ENCODE data around the gene BMERB1.
A peak's percentile ranks its signal among the peaks of the same experiment; 100 is the strongest.

The BMERB1 gene

GRCh38 chr16:15515992-15516391, 81.6 kb downstream of the BMERB1 start:
- H3K36me3 Mint-ChIP-seq, result peaks cover 6% of the 10 kb centered on the region
- ATAC-seq, result no peak
- no peaks in the 10 kb centered on the region for H3K27me3 Mint-ChIP-seq
- H3K4me1 Mint-ChIP-seq, result peaks cover 4% of the 10 kb centered on the region
- H3K9me3 Mint-ChIP-seq, result no peaks in the 10 kb centered on the region
- H3K27ac Mint-ChIP-seq, result no peak overlapping the region
- H3K4me3 Mint-ChIP-seq, result no peak overlapping the region

- Mint-ChIP-seq H3K4me3 (no peak overlapping the region), H3K27ac (no peak overlapping the region), H3K9me3 (no peaks in the 10 kb centered on the region), H3K4me1 (peaks cover 5% of the 10 kb centered on the region), H3K36me3 (peaks cover 6% of the 10 kb centered on the region), H3K27me3 (no peaks in the 10 kb centered on the region)
- no peak for ATAC-seq
These were observed 82.2 kb downstream of the BMERB1 start for GRCh38 chr16:15516609-15517008.

DNA sequence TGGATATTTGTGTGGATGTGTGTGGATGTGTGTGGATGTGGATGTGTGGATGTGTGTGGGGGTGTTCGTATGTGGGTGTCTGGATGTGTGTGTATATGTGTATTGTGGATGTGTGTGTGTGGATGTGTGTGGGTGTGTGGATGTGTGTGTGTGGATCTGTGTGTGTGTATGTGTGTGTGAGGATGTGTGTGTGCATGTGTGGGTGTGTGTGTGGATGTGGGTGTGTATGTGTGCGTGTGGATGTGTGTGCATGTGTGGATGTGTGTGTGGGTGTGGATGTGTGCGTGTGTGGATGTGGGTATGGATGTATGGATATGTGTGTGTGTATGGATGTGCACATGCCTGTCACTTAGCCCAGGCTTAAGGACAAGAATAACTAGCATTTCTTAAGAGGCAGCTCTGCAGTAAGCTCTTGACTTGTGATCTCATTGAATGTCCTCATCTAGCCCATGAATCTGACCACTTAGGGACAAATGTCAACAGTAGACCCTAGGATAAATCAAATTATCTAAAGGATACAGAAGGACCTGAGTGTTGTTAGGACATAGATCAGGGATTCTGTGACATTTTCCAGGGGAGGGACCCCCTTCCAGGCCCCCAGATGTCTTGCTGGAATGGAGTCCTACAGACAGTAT, 83.5 kb downstream of the BMERB1 start:
- no peak overlapping the region for H3K27ac Mint-ChIP-seq
- H3K36me3 Mint-ChIP-seq, result peaks cover 6% of the 10 kb centered on the region
- peaks cover 9% of the 10 kb centered on the region for H3K4me1 Mint-ChIP-seq
- no peak for ATAC-seq
- no peak overlapping the region for H3K4me3 Mint-ChIP-seq
- no peaks in the 10 kb centered on the region for H3K27me3 Mint-ChIP-seq
- no peaks in the 10 kb centered on the region for H3K9me3 Mint-ChIP-seq

DNA sequence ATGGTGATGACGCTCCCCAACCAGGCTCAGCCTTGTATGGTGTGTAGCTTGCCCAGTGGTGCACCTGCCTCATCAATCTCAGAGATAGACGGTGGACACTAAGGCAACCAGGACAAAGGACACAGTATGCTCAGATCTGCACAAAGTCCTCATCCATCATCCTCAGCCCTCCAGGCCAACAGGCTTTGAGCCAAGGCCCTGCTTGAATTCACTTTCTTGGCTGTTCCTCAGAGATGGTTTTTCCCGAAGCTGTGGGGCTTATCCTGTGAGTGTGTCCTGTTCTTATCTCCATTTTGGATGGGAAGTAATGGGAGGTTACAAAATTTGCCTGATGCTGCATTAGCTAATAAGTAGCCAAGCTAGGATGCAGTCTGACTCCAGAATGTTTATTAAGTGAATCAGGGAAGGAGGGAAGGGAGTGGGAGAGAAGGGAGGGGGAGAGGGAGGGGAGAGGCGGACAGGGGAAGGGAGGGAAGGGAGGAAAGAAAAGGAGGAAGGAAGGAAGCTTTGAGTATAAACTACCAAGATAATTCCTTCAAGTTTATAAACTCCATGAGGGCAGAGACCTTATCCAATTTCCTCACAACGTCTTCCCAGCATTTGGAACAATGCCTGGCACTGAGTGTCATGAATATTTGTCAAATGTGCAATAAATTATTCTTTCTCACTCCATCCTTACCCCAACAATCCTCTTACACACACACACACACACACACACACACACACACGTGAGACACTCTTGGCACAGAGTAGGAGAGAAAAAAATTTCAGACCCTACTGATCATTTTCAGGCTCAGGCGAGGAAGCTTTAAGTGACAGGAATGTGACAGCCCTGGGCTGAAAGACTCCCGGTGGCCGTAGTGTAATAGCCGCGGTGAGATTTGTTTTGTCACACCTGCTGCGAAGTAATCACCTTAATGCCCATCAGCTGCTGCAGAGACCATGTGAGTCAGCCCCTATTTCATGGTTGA, 84.3 kb downstream of the BMERB1 start:
- no peak for ATAC-seq
- H3K27me3 Mint-ChIP-seq, result no peaks in the 10 kb centered on the region
- H3K4me1 Mint-ChIP-seq, result peaks cover 17% of the 10 kb centered on the region
- H3K36me3 Mint-ChIP-seq, result peaks cover 6% of the 10 kb centered on the region
- no peak overlapping the region for H3K27ac Mint-ChIP-seq
- no peak overlapping the region for H3K4me3 Mint-ChIP-seq
- no peaks in the 10 kb centered on the region for H3K9me3 Mint-ChIP-seq

GRCh38 chr16:15519790-15520189, 85.4 kb downstream of the BMERB1 start:
- Mint-ChIP-seq H3K9me3 (no peaks in the 10 kb centered on the region), H3K27ac (no peak overlapping the region), H3K4me3 (no peak overlapping the region), H3K27me3 (no peaks in the 10 kb centered on the region), H3K4me1 (peaks cover 18% of the 10 kb centered on the region), H3K36me3 (peaks cover 6% of the 10 kb centered on the region)
- no peak for ATAC-seq

DNA sequence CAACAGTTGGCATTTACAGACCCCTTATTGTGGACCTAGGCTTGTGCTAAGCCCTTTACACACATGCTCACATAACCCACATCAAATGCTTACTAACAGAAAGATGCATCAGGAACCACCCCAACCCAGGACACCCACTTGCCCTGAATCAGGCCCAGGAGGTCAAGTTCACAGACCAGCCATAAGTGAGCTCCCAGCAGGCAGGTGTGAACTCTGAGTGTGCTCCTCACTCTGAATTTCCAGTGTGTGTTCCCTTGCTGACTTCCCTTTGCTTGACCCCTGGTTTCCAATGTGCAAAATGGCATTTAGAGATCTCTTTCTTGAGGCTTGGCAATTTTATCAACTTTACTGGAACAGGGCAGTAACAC, 87.0 kb downstream of the BMERB1 start:
- no peak overlapping the region for H3K27ac Mint-ChIP-seq
- no peaks in the 10 kb centered on the region for H3K27me3 Mint-ChIP-seq
- H3K4me3 Mint-ChIP-seq, result no peak overlapping the region
- peaks cover 18% of the 10 kb centered on the region for H3K4me1 Mint-ChIP-seq
- no peak for ATAC-seq
- H3K9me3 Mint-ChIP-seq, result no peaks in the 10 kb centered on the region
- peaks cover 6% of the 10 kb centered on the region for H3K36me3 Mint-ChIP-seq

DNA sequence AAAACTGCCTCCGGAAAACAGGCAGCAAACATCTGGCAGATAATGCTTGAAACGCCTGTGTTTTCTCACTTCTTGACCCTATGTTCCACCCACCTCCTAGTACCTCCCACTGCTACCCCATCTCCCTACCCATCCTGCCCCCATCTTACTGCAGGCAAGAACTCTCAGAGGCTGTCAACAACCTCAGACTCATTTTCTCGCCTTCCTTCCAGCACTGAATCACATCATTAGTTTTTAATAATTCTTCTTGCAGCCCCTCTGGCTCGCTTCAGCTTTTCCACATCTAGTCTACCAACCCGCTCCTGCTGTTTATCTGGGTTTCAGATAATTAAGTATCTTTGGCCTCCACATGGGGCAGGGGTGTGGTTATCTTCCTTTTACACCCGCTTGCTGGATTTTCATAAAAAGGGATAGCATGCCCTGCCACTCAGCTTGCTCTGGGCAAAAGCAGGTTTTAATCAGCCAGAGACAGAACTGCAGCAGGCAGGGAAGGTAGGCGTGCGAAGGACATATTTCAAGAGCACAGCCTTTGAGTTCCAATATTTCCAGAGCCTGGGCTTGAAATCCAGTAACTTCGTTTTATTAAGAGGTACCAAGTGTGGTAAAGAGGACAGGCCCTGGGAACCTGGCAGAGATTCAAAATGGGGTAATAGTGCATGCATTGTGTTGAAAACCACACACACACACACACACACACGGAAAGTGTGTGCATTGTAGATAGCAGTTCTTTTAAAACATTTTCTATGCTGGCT, 87.5 kb downstream of the BMERB1 start:
- ATAC-seq, result no peak
- H3K4me1 Mint-ChIP-seq, result peaks cover 18% of the 10 kb centered on the region
- peaks cover 6% of the 10 kb centered on the region for H3K36me3 Mint-ChIP-seq
- no peak overlapping the region for H3K4me3 Mint-ChIP-seq
- no peaks in the 10 kb centered on the region for H3K9me3 Mint-ChIP-seq
- H3K27me3 Mint-ChIP-seq, result no peaks in the 10 kb centered on the region
- no peak overlapping the region for H3K27ac Mint-ChIP-seq

GRCh38 chr16:15523092-15523541, 88.7 kb downstream of the BMERB1 start:
- no peak for ATAC-seq
- no peaks in the 10 kb centered on the region for H3K27me3 Mint-ChIP-seq
- H3K36me3 Mint-ChIP-seq, result no peaks in the 10 kb centered on the region
- H3K27ac Mint-ChIP-seq, result peak overlapping the region; percentile 30
- peaks cover 18% of the 10 kb centered on the region for H3K4me1 Mint-ChIP-seq
- H3K4me3 Mint-ChIP-seq, result peak overlapping the region; percentile 53
- H3K9me3 Mint-ChIP-seq, result no peaks in the 10 kb centered on the region

DNA sequence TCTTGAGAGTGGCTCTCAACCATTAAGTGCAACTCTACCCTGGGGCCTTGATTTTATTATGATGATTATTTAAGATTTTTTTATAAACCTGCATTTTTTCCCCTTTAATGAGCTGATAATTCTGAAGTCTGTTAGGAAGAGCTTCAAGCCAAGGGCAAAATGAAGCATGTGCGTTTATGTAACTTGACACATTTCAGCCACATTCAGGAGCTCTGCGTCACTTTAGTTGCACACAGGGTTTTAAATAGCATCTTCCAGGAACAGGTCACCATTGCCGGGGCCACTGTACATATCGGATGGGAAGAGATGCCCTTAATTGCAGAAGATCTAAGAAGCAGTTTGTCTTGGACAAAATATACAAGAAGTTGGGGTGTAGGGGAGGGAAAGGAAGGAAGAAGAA, 89.6 kb downstream of the BMERB1 start:
- no peaks in the 10 kb centered on the region for H3K27me3 Mint-ChIP-seq
- ATAC-seq, result no peak
- H3K36me3 Mint-ChIP-seq, result no peaks in the 10 kb centered on the region
- H3K4me3 Mint-ChIP-seq, result no peak overlapping the region
- peaks cover 18% of the 10 kb centered on the region for H3K4me1 Mint-ChIP-seq
- peak overlapping the region; percentile 30 for H3K27ac Mint-ChIP-seq
- no peaks in the 10 kb centered on the region for H3K9me3 Mint-ChIP-seq

DNA sequence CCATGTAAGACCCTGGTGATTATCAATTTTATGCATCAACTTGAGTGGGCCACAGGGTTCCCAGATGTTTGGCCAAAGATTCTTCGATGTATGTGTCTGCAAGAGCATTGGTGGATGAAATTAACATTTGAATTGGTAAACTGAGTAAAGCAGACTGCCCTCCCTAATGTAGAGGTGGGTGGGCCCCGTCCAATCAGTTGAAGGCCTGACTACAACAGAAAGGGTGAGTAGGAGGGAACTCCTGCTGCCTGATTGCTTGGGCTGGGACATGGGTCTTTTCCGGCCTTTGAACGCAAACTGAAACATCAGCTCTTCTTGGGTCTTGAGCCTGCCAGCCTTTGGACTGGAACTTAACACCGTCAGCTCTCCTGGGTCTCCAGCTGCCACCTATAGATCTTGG, 90.6 kb downstream of the BMERB1 start:
- H3K27ac Mint-ChIP-seq, result no peak overlapping the region

DNA sequence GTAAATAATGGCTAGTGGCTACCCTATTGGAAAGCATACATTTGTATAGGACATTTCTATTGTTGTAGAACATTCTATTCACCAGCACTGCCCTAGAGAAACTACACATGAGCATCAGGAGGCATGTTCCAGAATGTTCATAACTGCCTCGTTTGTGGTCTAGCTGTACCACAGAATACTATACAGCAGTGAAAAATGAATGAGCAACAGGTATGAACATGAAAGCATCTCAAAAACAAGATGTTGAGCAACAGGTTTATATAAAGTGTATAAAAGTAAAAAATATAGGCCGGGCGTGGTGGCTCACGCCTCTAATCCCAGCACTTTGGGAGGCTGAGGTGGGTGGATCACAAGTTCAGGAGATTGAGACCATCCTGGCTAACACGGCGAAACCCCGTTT, 91.7 kb downstream of the BMERB1 start:
- H3K4me3 Mint-ChIP-seq, result no peak overlapping the region
- H3K27me3 Mint-ChIP-seq, result no peaks in the 10 kb centered on the region
- no peak for ATAC-seq
- no peaks in the 10 kb centered on the region for H3K9me3 Mint-ChIP-seq
- H3K36me3 Mint-ChIP-seq, result peaks cover 7% of the 10 kb centered on the region
- peaks cover 13% of the 10 kb centered on the region for H3K4me1 Mint-ChIP-seq
- no peak overlapping the region for H3K27ac Mint-ChIP-seq

More for the DNA sequence above, 90.6 kb downstream of the BMERB1 start:
- peaks cover 2% of the 10 kb centered on the region for H3K36me3 Mint-ChIP-seq
- H3K9me3 Mint-ChIP-seq, result no peaks in the 10 kb centered on the region
- H3K27me3 Mint-ChIP-seq, result no peaks in the 10 kb centered on the region
- peaks cover 18% of the 10 kb centered on the region for H3K4me1 Mint-ChIP-seq
- ATAC-seq, result no peak
- no peak overlapping the region for H3K4me3 Mint-ChIP-seq

DNA sequence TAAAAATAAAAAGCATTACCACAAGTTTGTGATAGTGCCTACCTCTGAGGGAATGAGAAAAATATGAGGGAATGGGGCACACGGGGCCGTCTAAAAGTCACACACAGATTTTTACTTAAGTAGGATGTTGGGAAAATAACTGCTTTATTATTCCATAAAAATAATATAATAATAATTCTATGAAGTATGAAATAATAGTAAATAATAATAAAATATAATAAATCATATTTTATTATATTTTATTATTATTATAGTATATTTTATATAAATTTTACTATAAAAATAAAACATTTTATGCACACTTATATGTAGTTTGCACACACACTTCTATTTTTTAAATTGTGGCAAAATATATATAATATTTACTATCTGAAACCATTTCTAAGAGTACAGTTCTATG, 92.3 kb downstream of the BMERB1 start:
- peaks cover 7% of the 10 kb centered on the region for H3K36me3 Mint-ChIP-seq
- H3K4me1 Mint-ChIP-seq, result peaks cover 12% of the 10 kb centered on the region
- no peak for ATAC-seq
- H3K9me3 Mint-ChIP-seq, result no peaks in the 10 kb centered on the region
- no peak overlapping the region for H3K27ac Mint-ChIP-seq
- no peaks in the 10 kb centered on the region for H3K27me3 Mint-ChIP-seq
- no peak overlapping the region for H3K4me3 Mint-ChIP-seq

DNA sequence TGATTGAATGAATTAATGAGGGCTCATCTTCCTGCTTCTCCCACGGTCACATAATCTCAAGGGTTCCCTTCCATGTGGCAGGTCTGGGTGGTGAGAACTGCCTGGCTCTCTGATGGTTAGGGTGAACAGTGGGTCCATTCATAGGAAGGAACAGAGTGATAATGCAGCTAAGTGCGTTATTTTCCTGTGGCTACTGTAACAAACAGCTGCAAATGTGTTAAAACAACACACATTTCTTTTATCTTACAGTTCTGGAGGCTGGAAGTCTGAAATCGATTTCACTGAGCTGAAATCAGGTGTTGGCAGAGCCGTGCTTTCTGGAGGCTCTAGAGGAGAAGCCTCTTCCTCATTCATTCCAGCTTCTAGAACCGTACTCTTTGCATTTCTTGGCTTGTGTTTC, 95.3 kb downstream of the BMERB1 start:
- Mint-ChIP-seq H3K36me3 (peaks cover 7% of the 10 kb centered on the region), H3K4me3 (no peak overlapping the region), H3K27me3 (no peaks in the 10 kb centered on the region), H3K27ac (no peak overlapping the region), H3K4me1 (peaks cover 8% of the 10 kb centered on the region), H3K9me3 (no peaks in the 10 kb centered on the region)
- ATAC-seq, result no peak

GRCh38 chr16:15530085-15530484, 95.7 kb downstream of the BMERB1 start:
- Mint-ChIP-seq H3K27ac (no peak overlapping the region), H3K9me3 (no peaks in the 10 kb centered on the region), H3K4me1 (peaks cover 8% of the 10 kb centered on the region), H3K4me3 (no peak overlapping the region), H3K36me3 (peaks cover 7% of the 10 kb centered on the region), H3K27me3 (no peaks in the 10 kb centered on the region)
- ATAC-seq, result no peak

GRCh38 chr16:15532825-15533224, 98.4 kb downstream of the BMERB1 start:
- no peak overlapping the region for H3K4me3 Mint-ChIP-seq
- ATAC-seq, result no peak
- H3K9me3 Mint-ChIP-seq, result no peaks in the 10 kb centered on the region
- H3K27me3 Mint-ChIP-seq, result no peaks in the 10 kb centered on the region
- H3K4me1 Mint-ChIP-seq, result peaks cover 8% of the 10 kb centered on the region
- no peak overlapping the region for H3K27ac Mint-ChIP-seq
- peaks cover 14% of the 10 kb centered on the region for H3K36me3 Mint-ChIP-seq
